Body of pancreas (tissue), 4 donors: ENCODE measurements around the gene TBCK. TPM values are rescaled to one million over a fixed set of nuclear protein-coding genes. Genes with fewer than 3 reads are reported as not detected.
"Not testable (repeated sequence)": the region's sequence is repeated elsewhere in the genome, so short reads cannot be mapped to it uniquely, and the experiment has no call there.

Source experiments
- ATAC-seq: fragments of 150-250 bp; one replicate; pipeline ENCODE4 v1.9.1; 2016
- DNase-seq, 4 donors: peaks; one replicate each; pipeline ENCODE4 v3.0.0-alpha.2; 2019
- H3K27ac ChIP-seq, 4 donors: fragments of 200-600 bp; sonication (generic); 1 replicate in 3 of 4; 2 replicates in 1 of 4; pipeline versions ENCODE4 v1.5.1 to v1.6.1; 2016 to 2019; ENCODE audit warnings: mild to moderate bottlenecking in 1 of 4, mixed read lengths in 1 of 4, moderate library complexity in 1 of 4
- H3K27me3 ChIP-seq, 2 donors: fragments of 200-600 bp; sonication (generic); one replicate each; pipeline ENCODE4 v1.6.0; 2016; ENCODE audit warnings: mild to moderate bottlenecking in 1 of 2
- H3K36me3 ChIP-seq, 2 donors: fragments of 200-600 bp; sonication (generic); replicated peaks in 1 of 2; 2 replicates each; pipeline ENCODE4 v1.5.1; 2016; ENCODE audit warnings: low read depth in 2 of 2; ENCODE audit not compliant: insufficient read depth in 1 of 2
- H3K4me1 ChIP-seq: fragments of 200-600 bp; sonication (generic); one replicate; pipeline ENCODE4 v1.6.0; 2016
- H3K4me3 ChIP-seq, 2 donors: fragments of 200-600 bp; sonication (generic); 1 replicate in 1 of 2; 2 replicates in 1 of 2; pipeline ENCODE4 v1.5.1; 2016 to 2019
- H3K9me3 ChIP-seq, 3 donors: fragments of 200-600 bp; sonication (generic); 1 replicate in 2 of 3; 2 replicates in 1 of 3; pipeline ENCODE4 v1.5.1; 2016
- POLR2A ChIP-seq, 3 donors: fragments of 450-650 bp; IDR thresholded peaks; one replicate each; pipeline ENCODE4 v1.6.1; 2016; ENCODE audit warnings: antibody characterized with exemption in 3 of 3, mild to moderate bottlenecking in 2 of 3
- WGBS, 2 donors: methylation state at CpG; one replicate each; pipeline ENCODE4 v1.1.5; 2017; 5-methylcytosine and 5-hydroxymethylcytosine counted together
- intact Hi-C: fragments of 100-400 bp; cut with DNase I; formaldehyde crosslinking; loops from one replicate; pipeline ENCODE4 v1.15.1; 2023
- total RNA-seq, 2 donors: library from RNA; depleted of rRNA; stranded (reverse); fragments of >200 nt; gene quantifications; one replicate each; pipeline ENCODE4 v1.1.0, GENCODE V29; 2016
- TF ChIP-seq, protein P1 (sequence below), 7 experiments: fragments of 450-650 bp in 4 of 7; fragments of 200-600 bp in 3 of 7; sonication (generic) in 3 of 7; IDR thresholded peaks; one replicate each; pipeline ENCODE4 v1.5.1; 2016 to 2019; ENCODE audit warnings: antibody characterized with exemption in 7 of 7

TBCK gene
- total RNA-seq, 2 donors from 2014 or later = 24.7 to 28.5 TPM

DNA sequence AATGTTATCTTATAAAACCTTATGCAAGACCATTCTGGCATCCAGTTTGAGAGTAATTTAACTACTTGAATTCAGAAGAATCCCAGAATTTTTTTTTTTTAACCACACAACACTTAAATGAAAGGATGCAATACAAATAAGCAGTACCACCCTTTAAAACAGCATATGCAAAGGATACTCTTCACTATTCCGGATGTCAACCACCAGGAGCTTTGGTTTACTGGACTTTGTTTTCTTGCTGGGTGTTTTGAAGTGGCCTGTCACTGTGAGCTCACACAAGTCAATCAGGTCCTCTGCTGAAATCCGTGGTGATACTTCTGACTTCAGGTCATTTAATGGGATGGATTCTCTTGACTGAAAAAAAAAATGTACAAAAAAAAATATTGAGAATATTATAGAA, 200.0 kb downstream of the TBCK start:
- no peak for TF ChIP-seq POLR2A (IDR thresholded peaks at IDR 0.05)
- TF ChIP-seq, protein P1, sequence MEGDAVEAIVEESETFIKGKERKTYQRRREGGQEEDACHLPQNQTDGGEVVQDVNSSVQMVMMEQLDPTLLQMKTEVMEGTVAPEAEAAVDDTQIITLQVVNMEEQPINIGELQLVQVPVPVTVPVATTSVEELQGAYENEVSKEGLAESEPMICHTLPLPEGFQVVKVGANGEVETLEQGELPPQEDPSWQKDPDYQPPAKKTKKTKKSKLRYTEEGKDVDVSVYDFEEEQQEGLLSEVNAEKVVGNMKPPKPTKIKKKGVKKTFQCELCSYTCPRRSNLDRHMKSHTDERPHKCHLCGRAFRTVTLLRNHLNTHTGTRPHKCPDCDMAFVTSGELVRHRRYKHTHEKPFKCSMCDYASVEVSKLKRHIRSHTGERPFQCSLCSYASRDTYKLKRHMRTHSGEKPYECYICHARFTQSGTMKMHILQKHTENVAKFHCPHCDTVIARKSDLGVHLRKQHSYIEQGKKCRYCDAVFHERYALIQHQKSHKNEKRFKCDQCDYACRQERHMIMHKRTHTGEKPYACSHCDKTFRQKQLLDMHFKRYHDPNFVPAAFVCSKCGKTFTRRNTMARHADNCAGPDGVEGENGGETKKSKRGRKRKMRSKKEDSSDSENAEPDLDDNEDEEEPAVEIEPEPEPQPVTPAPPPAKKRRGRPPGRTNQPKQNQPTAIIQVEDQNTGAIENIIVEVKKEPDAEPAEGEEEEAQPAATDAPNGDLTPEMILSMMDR (IDR thresholded peaks at IDR 0.05) = no peak
- H3K27ac ChIP-seq = no peak overlapping the region
- peaks cover 4% of the 10 kb centered on the region in 2 donors for H3K36me3 ChIP-seq
- intact Hi-C loops = no loop called here
- peaks cover 0 to 8% (median 0%) of the 10 kb centered on the region in 3 donors for H3K9me3 ChIP-seq
- 94 to 95% methylated on average over 2 of the region's 2 CpGs for WGBS, 2 donors
- no peaks in the 10 kb centered on the region for H3K4me1 ChIP-seq
- ATAC-seq = no peak
- DNase-seq = no peak
- no peaks in the 10 kb centered on the region for H3K27me3 ChIP-seq
- no peak overlapping the region for H3K4me3 ChIP-seq

DNA sequence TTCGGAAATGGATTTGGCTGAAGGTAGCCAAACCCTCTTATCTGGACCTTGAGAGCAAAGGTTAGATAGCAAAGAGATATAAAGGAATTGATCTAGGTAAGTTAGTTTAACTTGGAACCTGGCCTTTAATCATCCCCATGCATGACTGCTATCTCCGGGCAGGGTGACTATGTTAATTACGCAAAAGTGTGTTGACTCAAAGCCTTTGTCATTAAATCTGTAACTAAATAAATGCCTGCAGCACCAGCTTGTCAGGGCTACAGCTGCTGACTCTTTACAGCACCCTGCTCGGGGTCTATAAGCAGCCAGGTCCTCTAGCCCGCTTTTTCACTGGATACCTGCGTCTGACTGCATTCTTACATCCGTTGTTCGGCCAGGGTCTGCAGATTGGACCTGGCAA, 201.7 kb downstream of the TBCK start:
- DNase-seq (no peak), ATAC-seq (no peak)
- no peaks in the 10 kb centered on the region for H3K27me3 ChIP-seq
- peaks cover 0 to 24% (median 5%) of the 10 kb centered on the region in 3 donors for H3K9me3 ChIP-seq
- H3K4me3 ChIP-seq = no peak overlapping the region
- peaks cover 4% of the 10 kb centered on the region in 2 donors for H3K36me3 ChIP-seq
- intact Hi-C loops = no loop called here
- H3K4me1 ChIP-seq = no peaks in the 10 kb centered on the region
- TF ChIP-seq, protein P1 (IDR thresholded peaks at IDR 0.05) = no peak
- TF ChIP-seq POLR2A (IDR thresholded peaks at IDR 0.05) = no peak
- no peak overlapping the region for H3K27ac ChIP-seq
- WGBS, 2 donors = 91 to 94% methylated on average over 8 of the region's 8 CpGs

- peaks cover 0 to 24% (median 5%) of the 10 kb centered on the region in 3 donors for H3K9me3 ChIP-seq
- H3K27ac ChIP-seq, H3K4me1 ChIP-seq, intact Hi-C loops, ATAC-seq, DNase-seq, H3K36me3 ChIP-seq, H3K4me3 ChIP-seq, H3K27me3 ChIP-seq: not testable (repeated sequence)
- WGBS, 2 donors = 96 to 100% methylated on average over 2 of the region's 2 CpGs
Observed at GRCh38 chr4:106111778-106112469, 204.1 kb downstream of the TBCK start.

DNA sequence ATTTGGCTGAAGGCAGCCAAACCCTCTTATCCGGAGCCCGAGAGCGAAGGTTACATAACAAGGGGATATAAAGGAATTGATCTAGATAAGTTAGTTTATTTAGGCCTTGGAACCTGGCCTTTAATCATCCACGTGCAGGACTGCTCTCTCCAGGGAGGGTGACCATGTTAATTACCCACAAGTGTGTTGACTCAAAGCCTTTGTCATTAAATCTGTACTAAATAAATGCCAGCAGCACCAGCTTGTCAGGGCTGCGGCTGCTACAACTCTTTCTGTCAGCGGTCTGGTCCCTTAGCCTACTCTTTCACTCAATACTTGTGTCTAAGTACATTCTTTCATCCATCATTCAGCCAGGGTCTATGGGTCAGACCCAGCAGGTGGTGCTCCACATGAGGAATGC, 206.1 kb downstream of the TBCK start:
- peaks cover 0 to 5% of the 10 kb centered on the region in 2 donors for H3K36me3 ChIP-seq
- WGBS, 2 donors = 86 to 94% methylated on average over 6 of the region's 6 CpGs
- peaks cover 0 to 24% (median 5%) of the 10 kb centered on the region in 3 donors for H3K9me3 ChIP-seq
- H3K4me1 ChIP-seq = no peaks in the 10 kb centered on the region
- TF ChIP-seq POLR2A (IDR thresholded peaks at IDR 0.05) = no peak
- TF ChIP-seq, protein P1 (IDR thresholded peaks at IDR 0.05) = no peak
- DNase-seq (no peak), ATAC-seq (no peak)
- no peak overlapping the region for H3K27ac ChIP-seq
- intact Hi-C loops = no loop called here
- no peaks in the 10 kb centered on the region for H3K27me3 ChIP-seq
- no peak overlapping the region for H3K4me3 ChIP-seq

GRCh38 chr4:106105697-106106096, 210.3 kb downstream of the TBCK start:
- intact Hi-C loops = no loop called here
- TF ChIP-seq, protein P1 (IDR thresholded peaks at IDR 0.05) = no peak
- 95 to 97% methylated on average over 4 of the region's 4 CpGs for WGBS, 2 donors

More at GRCh38 chr4:106105697-106106096, 210.3 kb downstream of the TBCK start:
- Histone ChIP-seq H3K27ac (no peak overlapping the region), H3K4me3 (no peak overlapping the region), H3K27me3 (no peaks in the 10 kb centered on the region), H3K36me3 (peaks cover 0 to 2% of the 10 kb centered on the region in 2 donors), H3K4me1 (peaks cover 5% of the 10 kb centered on the region), H3K9me3 (peaks cover 0 to 12% (median 5%) of the 10 kb centered on the region in 3 donors)
- no peak for DNase-seq
- no peak for ATAC-seq
